ENCODE data around the gene CUX1.

CUX1 gene

DNA sequence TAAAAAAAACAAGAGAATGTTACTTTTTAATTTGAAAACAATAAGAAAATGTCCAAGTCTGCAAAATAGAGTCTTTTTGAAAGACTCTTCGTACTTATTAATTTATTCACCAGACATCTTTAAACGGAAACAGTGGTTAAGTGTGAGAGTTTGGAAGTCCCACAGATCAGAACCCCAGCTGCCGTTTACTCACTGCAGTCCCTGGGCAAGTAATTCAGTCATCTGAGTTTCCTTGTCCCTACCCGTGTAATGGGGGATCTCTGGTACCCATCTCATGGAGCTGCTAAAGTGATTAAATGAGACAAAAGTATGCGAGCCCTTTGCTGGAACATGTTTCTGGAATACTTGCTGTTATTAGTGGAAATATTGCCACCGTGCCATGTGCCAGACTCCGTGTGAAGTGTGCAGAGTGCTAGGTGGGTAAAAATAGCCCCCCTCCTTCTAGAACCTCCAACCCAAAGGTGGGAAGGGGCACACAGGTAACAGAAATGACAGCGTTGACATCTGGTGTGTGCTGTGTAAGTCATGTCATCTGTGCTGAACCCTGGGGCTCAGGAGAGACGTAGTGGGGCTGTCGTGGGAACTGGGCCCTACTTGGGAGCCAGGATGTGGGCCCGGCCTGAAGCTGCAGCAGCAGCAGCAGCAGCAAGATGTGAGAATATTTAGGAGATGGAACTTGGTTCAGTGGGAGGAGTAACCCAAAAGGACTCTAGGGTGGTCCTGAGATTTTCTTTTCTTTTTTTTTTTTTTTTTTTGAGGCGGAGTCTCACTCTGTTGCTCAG lies 140.5 kb downstream of the CUX1 start:
- no peak for DNase-seq (ENCODE audit: low read depth)

DNA sequence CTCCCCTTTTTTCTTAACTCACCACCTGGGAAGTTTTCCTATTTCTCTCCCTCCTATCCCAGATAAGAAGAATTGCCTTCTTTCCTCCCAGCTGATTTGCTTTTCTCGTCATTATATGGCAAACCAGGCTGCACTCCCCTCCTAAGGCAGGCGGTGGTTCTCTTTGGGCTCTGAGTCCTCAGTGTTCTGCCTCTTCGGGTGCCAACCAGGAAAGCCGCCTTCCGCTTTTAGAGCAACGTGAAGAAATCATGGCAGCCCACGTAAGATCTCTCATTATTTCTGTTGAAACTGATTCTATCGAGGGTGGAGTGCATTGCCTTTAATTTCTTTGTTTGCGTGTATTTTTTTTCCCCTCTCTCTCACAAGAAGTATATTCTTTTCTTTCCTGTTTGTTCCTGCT lies 141.9 kb downstream of the CUX1 start:
- DNase-seq (ENCODE audit: low read depth): no peak

DNA sequence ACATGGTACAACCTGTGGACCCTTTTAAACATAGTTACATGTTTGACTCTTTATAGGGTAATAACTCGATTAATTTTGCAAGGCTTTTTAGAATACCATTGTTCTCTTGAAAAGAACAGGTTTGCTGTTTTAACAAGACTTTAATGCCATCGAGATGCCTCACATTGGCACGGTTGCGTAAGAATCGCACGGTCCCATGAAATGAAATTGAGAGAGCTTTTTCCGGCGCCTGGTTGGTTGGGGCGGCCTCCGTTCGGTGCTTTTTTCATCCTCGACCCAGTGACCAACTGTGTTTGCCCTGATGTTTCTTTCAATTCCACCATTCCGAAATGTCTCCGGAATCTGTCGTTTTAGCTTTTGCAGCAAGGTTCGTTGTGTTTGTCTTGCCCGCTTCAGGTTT lies 142.4 kb downstream of the CUX1 start:
- DNase-seq (ENCODE audit: low read depth): no peak

DNA sequence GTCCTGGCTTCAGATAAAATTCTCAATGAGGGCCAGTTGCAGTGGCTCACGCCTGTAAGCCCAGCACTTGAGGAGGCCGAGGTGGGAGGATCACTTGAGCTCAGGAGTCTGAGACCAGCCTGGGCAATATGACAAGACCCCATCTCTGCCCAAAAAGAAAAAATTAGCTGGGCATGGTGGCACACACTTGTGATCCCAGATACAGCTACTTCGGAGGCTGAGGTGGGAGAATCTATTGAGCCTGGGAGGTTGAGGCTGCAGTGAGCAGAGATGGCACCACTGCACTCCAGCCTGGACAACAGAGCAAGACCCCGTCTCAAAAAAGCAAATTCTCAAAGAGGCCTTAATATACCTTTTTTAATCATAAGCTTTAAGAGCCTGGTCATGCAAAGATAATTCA lies 142.9 kb downstream of the CUX1 start:
- no peak for DNase-seq (ENCODE audit: low read depth)

DNA sequence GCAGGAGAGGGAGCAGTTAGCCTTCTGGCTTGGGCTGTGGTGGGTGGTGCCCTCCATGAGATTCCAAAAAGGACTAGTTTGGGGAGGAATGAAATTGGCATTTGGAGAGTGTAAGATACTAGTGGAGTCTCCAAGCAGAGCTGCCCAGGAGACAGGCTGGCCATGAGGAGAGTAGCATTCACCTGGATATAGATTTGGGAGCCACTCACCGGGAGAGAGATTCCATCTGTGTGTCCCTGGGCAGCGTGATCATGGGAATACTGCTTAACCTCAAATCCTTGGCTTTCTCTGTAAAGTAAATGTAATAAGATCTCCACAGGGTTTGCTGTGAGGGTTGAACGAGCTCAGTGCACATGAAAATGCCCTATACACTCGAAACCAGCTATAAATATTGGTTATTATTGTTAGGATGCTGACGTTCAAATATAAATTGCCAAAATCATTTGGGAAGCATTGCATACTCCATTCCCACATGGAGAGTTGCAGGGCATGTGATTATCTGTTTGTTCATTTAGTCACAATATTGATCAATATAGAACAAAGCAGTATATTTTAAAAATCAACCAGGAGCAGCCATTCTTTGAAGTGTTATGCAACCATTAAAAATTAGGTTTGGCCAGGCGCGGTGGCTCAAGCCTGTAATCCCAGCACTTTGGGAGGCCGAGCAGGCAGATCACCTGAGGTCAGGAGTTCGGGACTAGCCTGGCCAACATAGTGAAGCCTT lies 143.7 kb downstream of the CUX1 start:
- no peak for DNase-seq (ENCODE audit: low read depth)

DNA sequence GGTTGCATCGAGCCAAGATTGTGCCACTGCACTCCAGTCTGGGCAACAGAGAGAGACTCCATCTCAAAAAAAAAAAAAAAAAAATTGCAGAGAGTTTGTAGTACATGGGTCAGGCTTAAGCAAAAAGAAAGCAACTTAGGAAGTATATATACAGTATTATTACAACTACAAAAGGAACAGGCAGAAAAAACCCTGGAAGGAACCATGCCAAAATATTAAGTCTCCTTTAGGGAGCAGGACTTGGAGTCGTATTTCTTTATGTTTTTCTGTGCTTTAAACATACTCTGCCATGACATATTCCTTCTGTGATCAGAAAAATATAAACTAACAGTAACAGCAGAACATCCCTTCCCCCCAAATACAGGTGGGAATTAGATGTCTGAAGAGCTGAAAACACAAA lies 144.4 kb downstream of the CUX1 start:
- DNase-seq (ENCODE audit: low read depth): no peak

DNA sequence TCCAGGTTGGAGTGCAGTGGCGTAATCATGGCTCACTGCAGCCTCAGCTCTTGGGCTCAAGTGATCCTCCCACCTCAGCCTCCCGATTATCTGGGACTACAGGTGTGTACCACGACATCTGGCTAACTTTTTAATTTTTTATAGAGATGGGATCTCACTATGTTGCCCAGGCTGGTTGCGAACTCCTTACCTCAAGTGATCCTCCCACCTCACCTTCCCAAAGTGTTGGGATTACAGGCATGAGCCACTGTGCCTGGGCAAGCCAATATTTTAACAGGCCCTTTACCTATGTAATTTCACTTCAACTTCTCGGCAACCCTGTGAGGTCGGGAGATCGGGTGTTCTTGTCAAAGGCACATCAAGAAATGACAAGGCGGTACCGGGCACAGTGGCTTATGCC lies 146.3 kb downstream of the CUX1 start:
- no peak for DNase-seq (ENCODE audit: low read depth)

DNA sequence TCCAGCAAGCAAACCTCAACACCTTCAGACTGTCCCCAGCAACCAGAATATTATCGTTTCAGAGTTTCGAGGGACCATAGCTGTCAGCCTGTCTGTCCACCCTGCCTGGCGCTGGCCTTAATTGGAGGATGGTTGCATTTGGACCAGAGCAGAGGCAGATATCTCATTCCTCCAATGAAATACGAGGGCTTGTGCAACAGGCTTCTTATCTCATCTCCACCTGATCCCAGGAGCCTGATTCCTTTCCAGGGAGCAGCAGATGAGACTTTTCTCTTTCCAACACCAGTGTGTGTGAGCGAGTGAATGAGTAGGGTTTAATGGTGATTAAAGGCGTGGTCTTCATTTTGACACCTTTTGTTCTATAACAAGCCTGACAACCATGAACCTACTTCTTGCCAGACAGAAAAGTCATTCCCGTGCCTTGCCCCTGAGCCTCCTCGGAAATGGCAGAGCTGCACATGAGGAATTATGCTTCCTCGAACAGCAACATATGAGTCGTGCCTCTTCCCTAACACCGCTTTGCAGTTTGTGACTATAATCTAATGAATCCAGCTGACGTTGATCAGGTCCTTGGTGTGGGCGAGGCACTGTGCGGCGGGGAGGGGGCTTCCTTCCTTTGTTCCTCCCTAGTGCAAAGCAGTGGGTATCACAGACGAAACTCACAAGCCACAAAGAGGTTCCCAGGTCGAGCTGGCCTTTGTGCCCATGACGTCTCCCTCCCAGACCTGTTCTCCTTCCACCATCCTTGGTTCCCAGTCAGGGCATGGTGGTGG lies 147.4 kb downstream of the CUX1 start:
- no peak for DNase-seq (ENCODE audit: low read depth)

DNA sequence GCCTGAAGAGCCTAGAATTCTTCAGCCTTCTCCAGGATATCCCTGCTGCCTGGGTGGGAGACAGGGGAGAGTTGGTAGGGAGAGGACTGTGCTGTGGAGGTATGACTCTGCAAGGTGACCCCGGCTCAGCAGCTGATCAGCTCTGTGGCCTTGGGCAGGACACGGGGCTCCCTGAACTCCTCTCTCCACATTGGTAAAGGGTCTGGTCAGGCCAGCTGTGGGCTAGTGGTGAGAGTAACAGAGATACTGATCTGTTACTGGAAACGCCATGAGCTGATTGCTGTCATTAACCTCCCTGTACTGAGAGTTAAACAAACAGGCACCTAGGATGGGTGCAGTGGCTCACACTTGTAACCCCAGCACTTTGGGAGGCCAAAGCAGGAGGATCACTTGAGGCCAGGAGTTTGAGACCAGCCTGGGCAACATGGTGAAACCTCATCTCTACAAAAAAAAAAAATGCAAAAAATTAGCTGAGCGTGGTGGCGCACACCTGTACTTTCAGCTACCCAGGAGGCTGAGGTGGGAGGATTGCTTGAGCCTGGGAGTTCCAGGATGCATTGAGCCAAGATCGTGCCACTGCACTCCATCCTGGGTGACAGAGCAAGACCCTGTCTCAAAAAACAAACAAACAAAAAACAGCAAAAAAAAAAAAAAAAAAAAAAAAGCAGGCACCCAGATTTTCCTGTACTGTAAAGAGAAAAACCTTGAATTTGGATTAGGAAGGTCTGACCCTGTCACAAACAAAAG lies 151.5 kb downstream of the CUX1 start:
- DNase-seq (ENCODE audit: low read depth): no peak

DNA sequence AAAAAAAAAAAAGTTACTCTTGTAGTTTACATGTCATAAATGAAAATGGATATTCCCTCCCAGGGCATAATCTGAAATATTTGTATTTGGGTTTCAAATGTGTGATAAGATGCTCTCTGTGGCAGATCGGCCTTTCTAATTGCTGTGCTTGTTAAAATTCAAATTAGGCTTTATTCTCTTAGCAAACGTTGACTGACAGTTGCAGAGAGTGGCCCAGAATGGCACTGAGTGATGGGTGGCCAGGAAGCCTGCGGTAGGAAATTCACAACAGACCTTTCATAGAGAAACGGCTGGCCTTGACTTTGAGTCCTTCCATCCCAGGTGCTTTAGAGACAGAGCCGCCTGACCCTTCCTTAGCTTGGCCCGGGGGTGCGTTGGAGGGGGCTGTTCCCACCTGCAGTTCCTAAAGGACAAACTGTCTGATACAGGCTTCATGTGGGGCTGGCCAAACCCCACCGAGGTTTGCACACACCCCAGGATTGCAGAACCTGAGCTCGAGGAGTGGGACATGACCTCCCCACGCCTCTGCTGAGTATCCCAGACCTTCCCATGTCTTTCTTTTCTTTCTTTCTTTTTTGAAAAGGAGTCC lies 152.7 kb downstream of the CUX1 start:
- no peak for DNase-seq (ENCODE audit: low read depth)

DNA sequence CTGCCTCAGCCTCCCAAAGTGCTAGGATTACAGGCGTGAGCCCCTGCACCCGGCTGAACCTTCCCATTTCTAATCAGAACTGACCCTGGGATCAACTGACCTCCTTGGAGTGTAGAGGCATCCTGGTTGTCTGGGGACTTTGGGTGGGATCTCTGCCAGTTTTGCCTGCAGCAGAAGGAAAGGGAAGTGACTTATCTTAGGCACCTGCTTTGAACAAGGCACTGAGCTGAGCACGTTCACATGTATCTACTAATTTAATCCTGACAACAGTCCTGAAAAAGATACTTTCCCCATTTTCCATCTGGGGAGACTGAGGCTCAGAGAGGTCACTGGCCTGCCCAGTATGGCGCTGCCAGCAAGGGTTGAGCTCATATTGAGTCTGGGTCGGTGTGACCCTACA lies 153.4 kb downstream of the CUX1 start:
- no peak for DNase-seq (ENCODE audit: low read depth)

DNA sequence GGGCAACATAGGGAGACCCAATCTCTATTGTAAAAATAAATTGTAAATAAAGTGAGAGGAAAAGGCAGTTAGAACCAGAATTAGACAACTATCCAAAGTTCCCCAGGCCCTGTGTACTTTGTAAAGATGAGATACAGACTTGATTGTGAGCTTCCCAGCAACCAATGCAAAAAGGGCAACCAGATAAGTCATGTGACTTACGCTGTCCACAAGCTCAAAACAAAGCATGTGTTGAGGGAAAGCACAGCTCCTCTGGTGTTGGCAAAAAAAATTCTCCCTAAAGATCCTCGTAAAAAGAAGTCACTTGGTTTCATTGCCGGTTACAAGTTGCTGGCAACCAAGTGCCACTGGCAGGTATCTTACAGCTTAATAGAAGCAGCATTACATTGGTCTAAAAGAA lies 154.0 kb downstream of the CUX1 start:
- no peak for DNase-seq (ENCODE audit: low read depth)

DNA sequence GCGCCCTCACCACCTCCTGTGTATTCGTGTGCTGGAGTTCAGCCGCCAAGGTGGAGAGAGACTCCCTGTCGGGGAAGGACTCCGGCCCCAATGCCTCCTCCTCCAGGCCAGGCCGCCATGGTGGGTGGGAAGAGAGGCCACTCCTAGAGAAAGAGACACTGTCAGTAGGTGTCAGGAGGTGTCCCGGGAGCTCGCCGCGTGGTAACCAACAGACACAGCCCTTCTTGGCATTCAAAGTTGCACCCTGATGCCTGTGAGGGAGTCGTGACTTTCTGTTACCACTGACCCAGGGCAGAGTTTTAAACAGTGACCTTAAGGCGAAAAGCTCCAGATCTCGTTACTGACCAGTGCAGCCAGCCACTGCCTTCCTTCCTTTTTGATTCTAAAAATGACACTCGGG lies 155.2 kb downstream of the CUX1 start:
- DNase-seq (ENCODE audit: low read depth): no peak

DNA sequence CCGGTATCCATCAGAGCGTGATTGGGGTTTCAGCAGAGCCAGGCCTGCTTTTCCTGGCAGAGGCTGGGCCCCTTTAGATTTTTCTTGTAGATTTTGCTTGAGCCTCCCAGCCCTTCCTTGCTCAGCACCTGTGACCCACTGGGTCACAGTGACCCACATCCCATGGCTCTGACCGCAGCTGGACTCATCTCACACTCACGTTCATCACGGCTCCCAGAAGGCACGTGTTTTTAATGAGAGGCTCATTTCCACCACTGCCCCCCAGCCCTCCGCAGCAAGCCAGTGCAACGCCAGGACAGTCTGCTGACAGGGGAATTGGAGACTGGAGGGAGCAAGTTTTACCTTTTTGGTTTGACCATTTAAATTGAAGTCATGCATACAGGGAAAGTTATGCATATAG lies 155.7 kb downstream of the CUX1 start:
- no peak for DNase-seq (ENCODE audit: low read depth)

DNA sequence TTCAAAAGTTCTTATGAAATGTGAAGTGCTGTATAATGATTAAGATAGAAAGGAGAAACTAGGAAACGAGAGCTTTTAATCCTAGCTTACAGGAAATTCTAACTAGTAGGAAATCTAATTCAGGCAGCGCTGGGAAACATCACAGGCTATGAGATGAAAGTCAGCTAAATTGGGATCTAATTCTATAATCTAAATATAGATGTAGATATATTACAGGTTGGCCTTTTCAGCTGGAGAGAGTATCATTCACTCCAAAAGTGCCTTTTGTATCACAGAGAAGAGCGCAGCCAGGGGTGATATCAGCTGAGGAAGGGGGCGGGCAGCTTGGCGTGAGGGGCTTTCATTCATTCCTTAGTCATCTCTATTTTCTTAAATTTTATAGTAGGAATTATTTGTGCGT lies 157.0 kb downstream of the CUX1 start:
- DNase-seq (ENCODE audit: low read depth): no peak

DNA sequence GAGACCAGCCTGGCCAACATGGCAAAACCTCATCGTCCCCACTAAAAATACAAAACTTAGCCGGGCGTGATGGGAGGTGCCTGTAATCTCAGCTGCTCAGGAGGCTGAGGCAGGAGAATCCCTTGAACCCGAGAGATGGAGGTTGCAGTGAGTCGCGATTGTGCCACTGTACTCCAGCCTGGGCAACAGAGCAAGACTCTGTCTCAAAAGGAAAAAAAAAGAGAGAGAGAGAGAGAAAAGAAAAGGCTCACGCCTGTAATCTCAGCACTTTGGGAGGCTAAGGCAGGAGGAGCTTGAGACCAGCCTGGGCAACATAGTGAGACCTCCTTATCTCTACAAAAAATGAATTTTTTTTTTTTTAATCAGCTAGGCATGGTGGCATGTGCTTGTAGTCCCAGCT lies 157.6 kb downstream of the CUX1 start:
- no peak for DNase-seq (ENCODE audit: low read depth)

DNA sequence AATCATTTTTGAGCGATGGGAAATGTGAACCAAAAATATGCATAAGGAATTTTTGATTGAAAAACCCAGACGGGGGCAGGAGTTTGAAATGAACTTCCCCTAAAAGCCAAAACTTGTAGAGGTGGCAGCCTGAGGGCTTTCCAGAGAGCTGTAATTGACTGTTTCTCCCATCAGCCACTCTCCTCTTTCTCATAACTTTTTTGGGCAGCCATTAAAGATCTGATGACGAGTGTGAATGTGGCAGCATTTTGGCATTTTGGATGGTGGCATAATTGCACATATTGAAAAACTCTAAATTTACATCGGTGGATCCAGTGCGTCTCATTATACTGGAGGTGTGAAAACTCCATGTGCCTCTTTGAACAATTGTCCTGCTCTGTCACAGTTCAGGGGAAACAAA lies 159.0 kb downstream of the CUX1 start:
- DNase-seq (ENCODE audit: low read depth): no peak

DNA sequence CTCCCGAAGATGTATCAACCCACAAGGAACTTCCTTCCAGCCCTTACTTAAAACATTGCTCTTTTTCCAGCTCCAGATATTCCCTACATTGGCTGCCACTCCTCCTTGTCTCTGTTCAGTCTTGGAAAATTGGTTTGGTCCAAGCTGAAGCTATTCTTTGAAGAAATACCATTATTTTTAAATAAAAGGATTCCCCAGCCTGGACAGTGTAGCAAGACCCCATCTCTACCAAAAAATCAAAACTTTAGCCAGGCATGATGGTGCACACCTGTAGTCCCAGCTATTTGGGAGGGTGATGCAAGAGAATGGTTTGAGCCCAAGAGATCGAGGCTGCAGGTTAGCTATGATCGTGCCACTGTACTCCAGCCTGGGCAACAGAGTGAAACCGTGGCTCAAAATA lies 159.8 kb downstream of the CUX1 start:
- no peak for DNase-seq (ENCODE audit: low read depth)

DNA sequence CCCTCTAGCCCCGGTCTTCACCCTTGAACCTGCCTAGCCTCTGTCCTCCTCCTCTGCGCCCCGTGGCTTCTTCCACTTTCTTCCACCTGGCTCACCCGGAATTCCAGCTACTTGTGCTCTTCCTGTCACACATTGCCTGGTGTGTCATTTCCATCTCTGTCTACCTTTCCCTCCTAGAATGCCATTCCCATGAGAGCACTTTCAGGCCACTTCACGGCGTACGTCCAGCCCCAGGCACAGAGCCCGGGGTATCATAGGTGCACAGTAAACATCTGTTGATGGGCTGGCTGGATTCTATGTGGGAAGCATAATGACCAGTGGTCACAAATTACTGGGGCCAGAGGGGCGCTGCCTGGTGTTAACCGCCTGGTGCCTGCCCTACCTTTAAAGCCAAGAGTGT lies 161.3 kb downstream of the CUX1 start:
- no peak for DNase-seq (ENCODE audit: low read depth)

DNA sequence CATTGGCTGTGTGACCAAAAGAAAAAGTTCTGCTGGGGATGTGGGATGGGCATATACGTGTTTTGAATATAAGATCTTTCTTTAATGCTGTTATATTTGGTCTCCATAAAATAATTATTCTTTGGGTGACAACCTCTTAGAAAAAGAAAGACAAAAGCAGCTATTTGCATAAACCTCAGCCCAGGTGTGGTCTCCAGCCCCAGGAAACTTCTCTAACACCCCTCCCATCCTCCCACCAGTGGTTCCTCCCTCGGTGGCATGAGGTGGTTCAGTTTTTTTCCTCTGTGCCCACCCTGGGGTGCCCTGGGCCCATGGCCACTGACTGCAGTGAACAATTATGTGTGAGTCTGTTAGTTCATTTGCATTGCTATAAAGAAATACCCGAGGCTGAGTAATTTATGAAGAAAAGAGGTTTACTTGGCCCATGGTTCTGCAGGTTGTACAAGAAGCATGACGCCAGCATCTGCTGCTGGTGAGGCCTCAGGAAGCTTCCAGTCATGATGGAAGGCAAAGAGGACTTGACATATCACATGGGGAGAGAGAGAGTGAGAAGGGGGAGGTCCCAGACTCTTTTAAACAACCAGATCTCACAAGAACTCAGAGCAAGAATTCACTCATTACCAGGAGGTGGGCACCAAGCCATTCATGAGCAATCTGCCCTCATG lies 165.9 kb downstream of the CUX1 start:
- no peak for DNase-seq (ENCODE audit: low read depth)

DNA sequence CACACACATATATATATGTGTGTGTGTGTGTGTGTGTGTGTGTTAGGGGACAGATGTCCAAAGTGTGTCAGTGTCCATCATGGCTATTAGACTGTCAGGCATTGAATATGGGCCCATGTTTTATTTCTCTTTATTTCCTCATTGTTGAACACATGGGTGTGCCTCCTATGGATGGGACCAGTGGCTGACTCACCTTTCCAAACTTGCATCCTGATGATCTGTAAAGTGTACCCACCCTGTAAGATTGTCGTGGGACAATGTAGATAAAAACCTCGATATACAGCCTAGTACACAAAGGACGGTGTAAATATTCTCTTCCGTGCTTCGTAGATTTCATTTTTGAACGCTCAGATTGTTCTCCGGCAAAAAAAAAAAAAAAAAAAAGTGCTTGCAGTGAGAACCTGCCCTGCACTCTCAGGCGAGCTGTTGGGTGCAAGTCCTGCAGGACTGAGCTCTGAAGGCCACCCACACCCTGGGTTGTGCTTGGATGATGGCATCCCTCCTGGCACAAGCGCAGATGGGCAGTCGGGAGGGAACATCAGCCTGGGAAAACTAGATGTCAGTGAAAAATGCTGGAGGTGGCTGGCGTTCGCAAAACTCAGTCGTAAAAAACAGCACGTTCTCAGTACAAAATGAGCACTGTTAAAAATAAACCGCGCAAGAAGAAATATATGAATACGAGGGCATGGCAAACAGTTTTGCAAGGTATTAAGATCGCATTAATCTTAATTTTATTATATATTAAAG lies 166.9 kb downstream of the CUX1 start:
- no peak for DNase-seq (ENCODE audit: low read depth)
